ENCODE measurements around the gene SYT13. TPM values are rescaled to one million over a fixed set of nuclear protein-coding genes. Genes with fewer than 3 reads are reported as not detected.

The SYT13 gene
- total RNA-seq, 1 experiment from 2014 or later, result 4.3 TPM

DNA sequence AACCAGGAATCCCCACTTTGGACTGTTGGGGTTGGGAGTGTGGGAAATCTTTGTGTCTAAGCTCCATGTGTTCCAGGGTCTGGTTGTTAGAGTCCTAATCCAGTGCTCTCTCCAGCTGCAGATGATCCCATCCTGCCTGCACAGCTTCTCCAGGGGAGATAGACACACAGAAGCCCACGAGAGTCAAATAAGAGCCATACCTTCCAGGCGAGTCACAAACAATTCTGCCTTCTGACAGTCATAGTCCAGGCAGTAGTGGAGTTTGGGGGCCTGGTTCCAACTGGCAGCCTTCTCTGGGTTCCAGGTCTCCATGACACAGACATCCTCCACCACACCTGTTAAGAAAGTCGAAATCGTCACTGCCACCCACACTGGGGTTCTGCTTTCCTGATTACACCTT, 32.1 kb downstream of the SYT13 start:
- H4K20me1 ChIP-seq (ENCODE audit: control insufficient read depth, insufficient read depth, insufficient read length), result no peaks in the 10 kb centered on the region
- H3K14ac ChIP-seq (ENCODE audit: insufficient read depth, low read length), result no peak overlapping the region
- no peak overlapping the region for H2BK120ac ChIP-seq (ENCODE audit: low read depth, low read length, poor library complexity, severe bottlenecking)
- H3K27ac Mint-ChIP-seq, result no peak overlapping the region; a peak in 1 of 7 replicates
- no peak overlapping the region for H3T11ph ChIP-seq (ENCODE audit: low read length)
- peaks cover 5 to 6% of the 10 kb centered on the region in 2 experiments for H3K4me1 Mint-ChIP-seq
- no CpG with 5 or more reads among the region's 4 CpGs for WGBS (ENCODE audit: extremely low coverage, insufficient read length, low lambda C conversion rate)
- no peak overlapping the region for H2AK5ac ChIP-seq (ENCODE audit: insufficient read length, low read length)
- no peaks in the 10 kb centered on the region for H3K23me2 ChIP-seq (ENCODE audit: insufficient read length, low read depth, low read length, poor library complexity, severe bottlenecking)
- H2BK12ac ChIP-seq (ENCODE audit: insufficient read length, low read depth, low read length), result no peak overlapping the region
- H2AFZ ChIP-seq (ENCODE audit: low read length), result no peak overlapping the region
- no peak overlapping the region for H2BK5ac ChIP-seq (ENCODE audit: insufficient read length, low read length)
- no peak overlapping the region for H3K9ac ChIP-seq (ENCODE audit: extremely low read depth, insufficient read length, low read length)
- H3K9me3 ChIP-seq (ENCODE audit: control insufficient read depth, low read depth, low read length), result no peaks in the 10 kb centered on the region
- H3K27me3 Mint-ChIP-seq (ENCODE audit: low read depth), result peaks cover 2% of the 10 kb centered on the region
- no peaks in the 10 kb centered on the region for H3K27me3 ChIP-seq (ENCODE audit: insufficient read depth, low read length)
- TF ChIP-seq, protein P1, sequence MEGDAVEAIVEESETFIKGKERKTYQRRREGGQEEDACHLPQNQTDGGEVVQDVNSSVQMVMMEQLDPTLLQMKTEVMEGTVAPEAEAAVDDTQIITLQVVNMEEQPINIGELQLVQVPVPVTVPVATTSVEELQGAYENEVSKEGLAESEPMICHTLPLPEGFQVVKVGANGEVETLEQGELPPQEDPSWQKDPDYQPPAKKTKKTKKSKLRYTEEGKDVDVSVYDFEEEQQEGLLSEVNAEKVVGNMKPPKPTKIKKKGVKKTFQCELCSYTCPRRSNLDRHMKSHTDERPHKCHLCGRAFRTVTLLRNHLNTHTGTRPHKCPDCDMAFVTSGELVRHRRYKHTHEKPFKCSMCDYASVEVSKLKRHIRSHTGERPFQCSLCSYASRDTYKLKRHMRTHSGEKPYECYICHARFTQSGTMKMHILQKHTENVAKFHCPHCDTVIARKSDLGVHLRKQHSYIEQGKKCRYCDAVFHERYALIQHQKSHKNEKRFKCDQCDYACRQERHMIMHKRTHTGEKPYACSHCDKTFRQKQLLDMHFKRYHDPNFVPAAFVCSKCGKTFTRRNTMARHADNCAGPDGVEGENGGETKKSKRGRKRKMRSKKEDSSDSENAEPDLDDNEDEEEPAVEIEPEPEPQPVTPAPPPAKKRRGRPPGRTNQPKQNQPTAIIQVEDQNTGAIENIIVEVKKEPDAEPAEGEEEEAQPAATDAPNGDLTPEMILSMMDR (conservative IDR thresholded peaks at IDR 0.05), result no peak
- H3K4me2 ChIP-seq (ENCODE audit: insufficient read depth, insufficient read length, low read length), result no peak overlapping the region
- H3K27ac ChIP-seq (ENCODE audit: insufficient read length, low read depth, low read length), result no peak overlapping the region
- H3K79me2 ChIP-seq (ENCODE audit: insufficient read depth, low read length), result no peaks in the 10 kb centered on the region
- no peak overlapping the region for H2BK15ac ChIP-seq (ENCODE audit: low read depth, low read length)
- H3K18ac ChIP-seq (ENCODE audit: insufficient read length, low read depth, low read length), result no peak overlapping the region
- H3K23ac ChIP-seq (ENCODE audit: insufficient read length, low read depth, low read length), result no peak overlapping the region
- H4K91ac ChIP-seq (ENCODE audit: insufficient read length, low read depth, low read length), result no peak overlapping the region
- DNase-seq, result no peak
- H4K5ac ChIP-seq (ENCODE audit: insufficient read length, low read depth, low read length), result no peak overlapping the region
- H2BK20ac ChIP-seq (ENCODE audit: low read depth, low read length, poor library complexity, severe bottlenecking), result no peak overlapping the region
- no peak overlapping the region for H3K56ac ChIP-seq (ENCODE audit: insufficient read length, low read depth, low read length)
- H4K8ac ChIP-seq (replicated peaks; ENCODE audit: insufficient read length, low read depth, low read length), result no peak overlapping the region
- H3K4ac ChIP-seq (ENCODE audit: low read depth, low read length), result no peak overlapping the region
- no peaks in the 10 kb centered on the region for H3K4me1 ChIP-seq (ENCODE audit: insufficient read depth, low read length)
- H3K9me3 Mint-ChIP-seq, result no peaks in the 10 kb centered on the region
- H3K79me1 ChIP-seq (ENCODE audit: insufficient read depth, low read depth, low read length, poor library complexity, severe bottlenecking), result no peaks in the 10 kb centered on the region
- H3K36me3 Mint-ChIP-seq (ENCODE audit: insufficient read depth in 1 of 3, low read depth in 3 of 3), result no peaks in the 10 kb centered on the region; a peak in 1 of 7 replicates
- H3K4me3 Mint-ChIP-seq, result no peak overlapping the region
